NCI-H446 treated with DMSO at 0.1 percent for 48 hours (cell line): Measurements from ENCODE around the gene LDB3.
"Not testable (repeated sequence)": the region's sequence is repeated elsewhere in the genome, so short reads cannot be mapped to it uniquely, and the experiment has no call there.

Source experiments
- DNase-seq: peaks from one replicate; lab custom pipeline; 2025; lab: John Stamatoyannopoulos, UW

LDB3 gene

GRCh38 chr10:86733260-86733671 lies 65.0 kb downstream of the LDB3 start:
- no peak for DNase-seq

GRCh38 chr10:86734207-86734988 lies 66.1 kb downstream of the LDB3 start:
- DNase-seq, result no peak

GRCh38 chr10:86735278-86735677 lies 67.0 kb downstream of the LDB3 start:
- DNase-seq, result not testable (repeated sequence)

GRCh38 chr10:86742230-86742629 lies 73.9 kb downstream of the LDB3 start:
- no peak for DNase-seq

- no peak for DNase-seq
These were observed 75.9 kb downstream of the LDB3 start for GRCh38 chr10:86744067-86744725.

- no peak for DNase-seq
These were observed 79.7 kb downstream of the LDB3 start for GRCh38 chr10:86747796-86748581.

GRCh38 chr10:86749854-86750253 lies 81.5 kb downstream of the LDB3 start:
- no peak for DNase-seq

GRCh38 chr10:86751477-86751876 lies 83.2 kb downstream of the LDB3 start:
- no peak for DNase-seq

- DNase-seq, result no peak
These were observed 84.0 kb downstream of the LDB3 start for GRCh38 chr10:86752311-86752710.

GRCh38 chr10:86753051-86753450 lies 84.7 kb downstream of the LDB3 start:
- DNase-seq, result no peak

- DNase-seq, result no peak
These were observed 85.5 kb downstream of the LDB3 start for GRCh38 chr10:86753638-86754434.

- DNase-seq, result no peak
These were observed 87.1 kb downstream of the LDB3 start for GRCh38 chr10:86755454-86755739.

GRCh38 chr10:86755740-86756510 lies 87.6 kb downstream of the LDB3 start:
- DNase-seq, result peak; percentile 73

- no peak for DNase-seq
These were observed 88.3 kb downstream of the LDB3 start, which contains the start of gene BMPR1A for GRCh38 chr10:86756511-86757112. Gene BMPR1A (plus strand): TSS chr10:86756619. CDS start chr10:86876019, 119,400 bp downstream.

- DNase-seq, result peak; percentile 34
These were observed 89.0 kb downstream of the LDB3 start for GRCh38 chr10:86757113-86757972.

- DNase-seq, result no peak
These were observed 90.1 kb downstream of the LDB3 start for GRCh38 chr10:86758189-86759072.

- no peak for DNase-seq
These were observed 90.9 kb downstream of the LDB3 start for GRCh38 chr10:86759073-86759672.

- no peak for DNase-seq
These were observed 95.1 kb downstream of the LDB3 start for GRCh38 chr10:86763404-86763803.
